Neural progenitor cell (in vitro differentiated cells): ENCODE results near the gene CISD3. TPM values are rescaled to one million over a fixed set of nuclear protein-coding genes. Genes with fewer than 3 reads are reported as not detected.

Source experiments
- DNase-seq: peaks from one replicate; pipeline ENCODE4 v3.0.0-alpha.2; 2016; ENCODE audit warnings: low spot score
- H2AFZ ChIP-seq: fragments of 200-600 bp; sonication (generic); replicated peaks from 2 replicates; pipeline ENCODE4 v1.6.1; 2016; ENCODE audit warnings: antibody characterized with exemption
- H3F3A ChIP-seq: fragments of 200-600 bp; sonication (generic); 2 replicates; pipeline ENCODE4 v1.6.1; 2016; ENCODE audit warnings: antibody characterized with exemption, low read depth
- H3K27ac ChIP-seq: fragments of 200-600 bp; sonication (generic); 2 replicates; pipeline ENCODE4 v1.5.1; 2016; ENCODE audit warnings: mild to moderate bottlenecking
- H3K27me3 ChIP-seq: fragments of 200-600 bp; sonication (generic); 2 replicates; pipeline ENCODE4 v1.6.1; 2016; ENCODE audit warnings: mild to moderate bottlenecking, moderate library complexity
- H3K36me3 ChIP-seq: fragments of 200-600 bp; sonication (generic); 2 replicates; pipeline ENCODE4 v1.5.1; 2016
- H3K4me1 ChIP-seq: fragments of 200-600 bp; sonication (generic); 2 replicates; pipeline ENCODE4 v1.6.1; 2016; ENCODE audit warnings: mixed run types
- H3K4me2 ChIP-seq: fragments of 200-600 bp; sonication (generic); 2 replicates; pipeline ENCODE4 v1.6.1; 2016
- H3K4me3 ChIP-seq: fragments of 200-600 bp; sonication (generic); 2 replicates; pipeline ENCODE4 v1.5.1; 2016
- H3K79me2 ChIP-seq: fragments of 200-600 bp; sonication (generic); 2 replicates; pipeline ENCODE4 v1.6.1; 2016; ENCODE audit warnings: low read depth
- H3K9ac ChIP-seq: fragments of 200-600 bp; sonication (generic); 2 replicates; pipeline ENCODE4 v1.6.1; 2016
- H3K9me3 ChIP-seq: fragments of 200-600 bp; sonication (generic); 2 replicates; pipeline ENCODE4 v1.5.1; 2016; ENCODE audit warnings: low read depth
- H4K20me1 ChIP-seq: fragments of 200-600 bp; sonication (generic); 2 replicates; pipeline ENCODE4 v1.6.1; 2016; ENCODE audit warnings: low read depth
- H3K27ac Mint-ChIP-seq: 3 replicates; pipeline ENCODE4 v1.8.0; 2021; ENCODE audit warnings: mixed read lengths
- H3K27me3 Mint-ChIP-seq: 2 replicates; pipeline ENCODE4 v1.8.0; 2022; ENCODE audit warnings: low read depth, mild to moderate bottlenecking, inconsistent platforms, moderate library complexity, mixed read lengths; ENCODE audit not compliant: insufficient read depth
- H3K36me3 Mint-ChIP-seq: 3 replicates; pipeline ENCODE4 v1.8.0; 2021; ENCODE audit warnings: mixed read lengths
- H3K4me1 Mint-ChIP-seq: 3 replicates; pipeline ENCODE4 v1.8.0; 2021; ENCODE audit warnings: mixed read lengths
- H3K4me3 Mint-ChIP-seq: 3 replicates; pipeline ENCODE4 v1.8.0; 2021; ENCODE audit warnings: mild to moderate bottlenecking, moderate library complexity, mixed read lengths
- H3K9me3 Mint-ChIP-seq: 3 replicates; pipeline ENCODE4 v1.8.0; 2020; ENCODE audit warnings: mixed read lengths
- EZH2 ChIP-seq: fragments of 200-600 bp; sonication (generic); IDR thresholded peaks from 2 replicates; pipeline ENCODE4 v1.6.1; 2017; ENCODE audit warnings: antibody characterized with exemption, mild to moderate bottlenecking, moderate library complexity
- EZH2phosphoT487 ChIP-seq: fragments of 200-600 bp; sonication (generic); IDR thresholded peaks from 2 replicates; pipeline ENCODE4 v1.6.1; 2017; ENCODE audit warnings: antibody characterized with exemption
- total RNA-seq: library from RNA; depleted of rRNA; stranded (reverse); fragments of >200 nt; gene quantifications from 2 replicates; pipeline ENCODE4 v1.2.3, GENCODE V29; 2015; ENCODE audit warnings: low replicate concordance
- TF ChIP-seq, protein P1 (sequence below): fragments of 200-600 bp; sonication (generic); IDR thresholded peaks from 2 replicates; pipeline ENCODE4 v1.5.1; 2017; ENCODE audit warnings: antibody characterized with exemption, mild to moderate bottlenecking

CISD3 gene
- total RNA-seq, 1 donor from 2014 or later: 0.60 TPM

DNA sequence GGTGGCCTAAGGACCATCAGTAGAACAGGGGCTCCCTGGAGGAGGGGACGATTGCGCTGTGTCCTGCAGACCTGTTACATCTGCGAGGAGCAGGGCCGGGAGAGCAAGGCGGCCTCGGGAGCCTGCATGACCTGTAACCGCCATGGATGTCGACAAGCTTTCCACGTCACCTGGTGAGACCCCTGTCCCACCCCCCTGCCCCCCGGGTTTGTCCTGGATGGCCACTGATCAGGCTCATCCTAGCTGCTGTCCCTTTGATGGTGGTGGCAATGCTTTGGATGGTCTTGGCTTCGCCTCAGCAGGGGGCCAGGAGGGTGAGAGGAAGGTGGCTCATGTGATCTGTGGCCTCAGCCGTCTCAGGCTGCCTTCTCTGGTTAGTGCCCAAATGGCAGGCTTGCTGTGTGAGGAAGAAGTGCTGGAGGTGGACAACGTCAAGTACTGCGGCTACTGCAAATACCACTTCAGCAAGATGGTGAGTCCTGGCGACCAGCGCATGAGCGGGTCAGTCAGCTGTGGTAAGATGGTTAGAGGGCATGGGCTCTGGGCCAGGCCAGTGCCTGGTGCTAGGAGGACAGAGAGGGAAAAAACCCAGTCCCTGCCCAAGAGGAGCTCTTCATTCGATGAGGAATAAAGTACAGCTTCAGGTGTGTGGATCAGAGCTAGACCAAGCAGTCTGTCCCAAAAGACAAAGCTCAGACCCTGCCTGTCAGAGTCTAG, 20.9 kb upstream of the CISD3 start:
- no peak for DNase-seq
- peaks cover 49% of the 10 kb centered on the region for H4K20me1 ChIP-seq
- Mint-ChIP-seq H3K4me1 (peaks cover 35% of the 10 kb centered on the region), H3K9me3 (no peaks in the 10 kb centered on the region), H3K4me3 (no peak overlapping the region), H3K27me3 (peaks cover 5% of the 10 kb centered on the region), H3K27ac (no peak overlapping the region), H3K36me3 (peaks cover 4% of the 10 kb centered on the region)
- no peak overlapping the region for H3K4me3 ChIP-seq
- peaks cover 13% of the 10 kb centered on the region for H3K4me1 ChIP-seq
- no peaks in the 10 kb centered on the region for H3K79me2 ChIP-seq
- no peaks in the 10 kb centered on the region for H3K36me3 ChIP-seq
- TF ChIP-seq EZH2 (no peak), EZH2phosphoT487 (no peak)
- TF ChIP-seq, protein P1, sequence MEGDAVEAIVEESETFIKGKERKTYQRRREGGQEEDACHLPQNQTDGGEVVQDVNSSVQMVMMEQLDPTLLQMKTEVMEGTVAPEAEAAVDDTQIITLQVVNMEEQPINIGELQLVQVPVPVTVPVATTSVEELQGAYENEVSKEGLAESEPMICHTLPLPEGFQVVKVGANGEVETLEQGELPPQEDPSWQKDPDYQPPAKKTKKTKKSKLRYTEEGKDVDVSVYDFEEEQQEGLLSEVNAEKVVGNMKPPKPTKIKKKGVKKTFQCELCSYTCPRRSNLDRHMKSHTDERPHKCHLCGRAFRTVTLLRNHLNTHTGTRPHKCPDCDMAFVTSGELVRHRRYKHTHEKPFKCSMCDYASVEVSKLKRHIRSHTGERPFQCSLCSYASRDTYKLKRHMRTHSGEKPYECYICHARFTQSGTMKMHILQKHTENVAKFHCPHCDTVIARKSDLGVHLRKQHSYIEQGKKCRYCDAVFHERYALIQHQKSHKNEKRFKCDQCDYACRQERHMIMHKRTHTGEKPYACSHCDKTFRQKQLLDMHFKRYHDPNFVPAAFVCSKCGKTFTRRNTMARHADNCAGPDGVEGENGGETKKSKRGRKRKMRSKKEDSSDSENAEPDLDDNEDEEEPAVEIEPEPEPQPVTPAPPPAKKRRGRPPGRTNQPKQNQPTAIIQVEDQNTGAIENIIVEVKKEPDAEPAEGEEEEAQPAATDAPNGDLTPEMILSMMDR: no peak
- no peak overlapping the region for H3K9ac ChIP-seq
- no peak overlapping the region for H2AFZ ChIP-seq
- H3K27me3 ChIP-seq: peaks cover 33% of the 10 kb centered on the region
- no peaks in the 10 kb centered on the region for H3K9me3 ChIP-seq
- H3K4me2 ChIP-seq: no peak overlapping the region
- H3F3A ChIP-seq: peaks cover 27% of the 10 kb centered on the region
- no peak overlapping the region for H3K27ac ChIP-seq

DNA sequence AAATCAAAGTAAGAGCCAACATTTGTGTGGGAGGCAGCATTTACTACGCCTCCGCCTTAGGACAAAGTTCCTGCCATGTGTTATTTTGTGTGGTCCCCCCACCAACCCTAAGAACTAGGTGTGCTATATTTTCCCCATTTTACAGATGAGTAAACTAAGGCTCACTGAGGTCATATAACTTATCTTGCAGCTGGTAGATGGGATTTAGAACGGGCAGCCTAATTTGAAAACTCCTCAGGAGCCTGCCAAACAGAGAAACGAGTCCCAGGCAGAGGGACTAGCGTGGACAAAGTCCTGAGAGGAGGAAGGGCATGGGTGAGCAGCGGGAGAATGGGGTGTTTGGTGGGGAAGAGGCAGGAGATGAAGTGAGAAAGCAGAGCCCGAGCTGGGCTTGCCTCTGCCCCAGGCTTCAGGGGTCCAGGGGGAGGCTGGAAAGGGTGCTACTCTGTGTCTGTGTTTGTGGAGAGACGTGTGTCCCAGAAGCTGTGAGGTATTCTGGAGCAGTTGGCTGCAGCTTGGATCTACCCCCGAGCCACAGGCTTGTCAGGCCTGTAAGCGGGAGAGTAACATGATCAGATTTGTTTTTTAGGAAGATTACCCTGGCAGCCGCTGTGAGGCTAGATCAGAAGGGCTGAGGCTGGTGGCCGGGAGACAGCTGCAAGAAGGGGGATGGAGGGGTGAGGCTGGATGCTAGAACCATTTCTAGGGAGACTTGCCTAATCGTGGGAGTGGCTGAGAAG, 20.1 kb upstream of the CISD3 start:
- no peak overlapping the region for H3K4me2 ChIP-seq
- H3K27ac Mint-ChIP-seq: no peak overlapping the region
- peaks cover 21% of the 10 kb centered on the region for H3F3A ChIP-seq
- no peak overlapping the region for H3K9ac ChIP-seq
- peaks cover 4% of the 10 kb centered on the region for H3K36me3 Mint-ChIP-seq
- no peak overlapping the region for H2AFZ ChIP-seq
- peaks cover 9% of the 10 kb centered on the region for H3K4me1 ChIP-seq
- no peaks in the 10 kb centered on the region for H3K9me3 Mint-ChIP-seq
- peaks cover 26% of the 10 kb centered on the region for H3K27me3 ChIP-seq
- no peak for DNase-seq
- H3K27me3 Mint-ChIP-seq: peaks cover 5% of the 10 kb centered on the region
- H3K36me3 ChIP-seq: no peaks in the 10 kb centered on the region
- peaks cover 44% of the 10 kb centered on the region for H4K20me1 ChIP-seq
- no peak overlapping the region for H3K4me3 Mint-ChIP-seq
- no peak overlapping the region for H3K27ac ChIP-seq
- no peak overlapping the region for H3K4me3 ChIP-seq
- H3K4me1 Mint-ChIP-seq: peaks cover 32% of the 10 kb centered on the region
- no peaks in the 10 kb centered on the region for H3K9me3 ChIP-seq
- no peaks in the 10 kb centered on the region for H3K79me2 ChIP-seq
- TF ChIP-seq, protein P1: no peak
- TF ChIP-seq EZH2 (no peak), EZH2phosphoT487 (no peak)

DNA sequence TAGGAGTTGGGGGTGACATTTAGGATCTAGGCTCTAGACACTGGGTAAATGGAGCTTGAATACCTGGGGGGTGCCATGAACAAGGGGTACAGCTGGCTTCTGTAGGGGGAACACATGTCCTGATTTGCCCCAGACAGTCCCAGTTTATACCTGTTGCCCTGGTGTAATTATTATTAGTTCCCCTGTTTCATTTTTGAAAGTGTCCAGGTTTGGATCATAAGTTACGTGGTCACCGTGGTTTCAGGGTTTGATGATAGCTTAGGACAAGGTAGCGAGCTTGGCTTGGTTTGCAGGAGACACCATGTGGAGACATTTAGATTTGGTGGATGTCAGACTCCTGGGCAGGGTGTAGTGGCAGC, 19.6 kb upstream of the CISD3 start:
- Histone ChIP-seq H3K4me2 (no peak overlapping the region), H3K36me3 (no peaks in the 10 kb centered on the region), H3K9ac (no peak overlapping the region), H3K4me3 (no peak overlapping the region), H3K9me3 (no peaks in the 10 kb centered on the region), H3F3A (peaks cover 21% of the 10 kb centered on the region), H2AFZ (no peak overlapping the region), H4K20me1 (peaks cover 44% of the 10 kb centered on the region), H3K79me2 (no peaks in the 10 kb centered on the region), H3K27ac (no peak overlapping the region), H3K27me3 (peaks cover 25% of the 10 kb centered on the region), H3K4me1 (peaks cover 15% of the 10 kb centered on the region)
- H3K27ac Mint-ChIP-seq: no peak overlapping the region
- peaks cover 7% of the 10 kb centered on the region for H3K36me3 Mint-ChIP-seq
- H3K27me3 Mint-ChIP-seq: peaks cover 8% of the 10 kb centered on the region
- DNase-seq: no peak
- peaks cover 32% of the 10 kb centered on the region for H3K4me1 Mint-ChIP-seq
- TF ChIP-seq EZH2phosphoT487: no peak
- TF ChIP-seq EZH2: no peak
- TF ChIP-seq, protein P1: no peak
- H3K4me3 Mint-ChIP-seq: no peak overlapping the region
- no peaks in the 10 kb centered on the region for H3K9me3 Mint-ChIP-seq
